GM21367 (cell line): Measurements from ENCODE around the gene TNFSF13B.
"Not testable (repeated sequence)": the region's sequence is repeated elsewhere in the genome, so short reads cannot be mapped to it uniquely, and the experiment has no call there.

ENCODE experiments used
- ATAC-seq: cut with Tn5 transposase; IDR thresholded peaks from one replicate; pipeline ENCODE4 v1.9.1; 2021; ENCODE audit not compliant: unreplicated experiment

Gene TNFSF13B

GRCh38 chr13:108269601-108270328, at the start of gene TNFSF13B:
TNFSF13B (plus strand) TSS chr13:108269718; CDS start chr13:108269896, 178 bp downstream.
- ATAC-seq: peak; percentile 67

DNA sequence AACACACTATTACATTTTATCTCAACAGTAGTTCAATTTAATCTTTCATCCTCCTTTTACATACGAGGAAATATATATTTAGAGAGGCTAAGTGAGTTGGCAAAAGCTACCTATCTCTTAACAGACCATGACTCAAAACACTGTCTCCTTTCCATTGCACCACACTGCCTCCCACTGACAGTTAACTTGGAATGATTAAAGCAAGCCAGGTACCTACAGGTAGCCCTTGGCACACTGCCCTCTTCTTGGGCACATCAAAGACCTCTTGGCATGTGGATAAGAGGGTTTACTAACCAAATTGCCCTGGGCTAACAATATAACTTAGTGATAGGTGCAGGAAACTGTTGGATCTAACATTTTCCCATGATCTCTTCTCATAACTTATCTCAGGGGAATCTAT, 49.5 kb upstream of the TNFSF13B start:
- no peak for ATAC-seq

- ATAC-seq: no peak
Measured at GRCh38 chr13:108223687-108224503, 45.6 kb upstream of the TNFSF13B start.

DNA sequence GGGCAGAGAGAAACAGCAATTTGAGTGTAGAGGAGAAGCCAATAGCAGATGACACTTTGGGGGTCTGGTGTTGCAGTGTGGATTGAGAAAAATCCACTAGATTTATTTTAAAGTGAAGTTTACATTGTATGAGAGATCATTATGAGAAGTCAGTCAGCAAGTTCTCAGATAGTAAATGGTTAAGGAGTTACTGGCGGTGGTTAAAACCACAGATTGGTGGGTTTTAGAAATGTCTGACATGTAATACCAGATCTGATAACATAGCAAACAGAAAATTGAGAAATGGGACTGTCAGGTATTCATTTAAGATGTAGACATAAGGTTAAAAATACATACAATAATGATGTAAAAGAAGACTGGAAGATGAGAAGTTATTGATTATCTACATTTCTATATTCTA, 44.1 kb upstream of the TNFSF13B start:
- no peak for ATAC-seq

GRCh38 chr13:108226184-108226583, 43.3 kb upstream of the TNFSF13B start:
- peak; percentile 38 for ATAC-seq

GRCh38 chr13:108227651-108228272, 41.8 kb upstream of the TNFSF13B start:
- no peak for ATAC-seq

DNA sequence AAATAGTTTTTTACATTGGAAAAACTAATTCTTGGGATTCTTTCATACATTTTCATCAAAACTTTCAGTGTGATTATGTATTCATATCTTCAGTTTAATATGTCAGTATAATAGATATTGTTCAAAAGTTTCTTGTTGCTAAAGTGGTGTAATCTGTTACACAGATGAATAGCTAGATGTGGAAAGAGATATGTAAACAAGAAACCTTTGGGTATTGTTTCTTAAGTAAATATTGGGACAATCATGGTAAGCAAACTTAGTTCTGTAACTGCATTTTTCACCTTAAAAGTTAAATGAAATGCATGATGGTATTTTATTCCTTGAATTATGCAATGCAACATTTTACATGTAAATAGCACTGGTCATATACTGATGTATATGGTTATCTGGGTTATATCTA, 39.1 kb upstream of the TNFSF13B start:
- ATAC-seq: no peak

DNA sequence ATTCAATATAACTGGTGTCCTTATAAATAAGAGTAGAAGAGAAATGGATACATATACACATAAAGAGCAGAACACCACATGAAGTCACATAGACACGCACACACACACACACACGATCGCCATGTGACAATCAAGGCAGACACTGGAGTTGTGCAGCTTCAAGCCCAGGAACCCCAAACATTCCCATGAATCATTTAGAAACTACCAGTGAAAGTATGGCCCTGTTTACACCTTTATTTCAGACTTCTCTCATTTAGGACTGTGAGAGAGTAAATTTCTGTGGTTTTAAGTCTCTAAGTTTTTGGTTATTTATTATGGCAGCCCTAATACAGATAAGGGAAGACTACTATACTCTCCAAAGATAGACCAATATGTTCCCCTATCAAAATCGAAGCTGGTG, 20.4 kb upstream of the TNFSF13B start:
- no peak for ATAC-seq

GRCh38 chr13:108257248-108257647, 12.3 kb upstream of the TNFSF13B start:
- ATAC-seq: no peak

- no peak for ATAC-seq
Measured at GRCh38 chr13:108263621-108264355, 5.7 kb upstream of the TNFSF13B start.

- no peak for ATAC-seq
Measured at GRCh38 chr13:108266321-108266990, 3.1 kb upstream of the TNFSF13B start.

- ATAC-seq: no peak
Measured at GRCh38 chr13:108267347-108267746, 2.2 kb upstream of the TNFSF13B start.

DNA sequence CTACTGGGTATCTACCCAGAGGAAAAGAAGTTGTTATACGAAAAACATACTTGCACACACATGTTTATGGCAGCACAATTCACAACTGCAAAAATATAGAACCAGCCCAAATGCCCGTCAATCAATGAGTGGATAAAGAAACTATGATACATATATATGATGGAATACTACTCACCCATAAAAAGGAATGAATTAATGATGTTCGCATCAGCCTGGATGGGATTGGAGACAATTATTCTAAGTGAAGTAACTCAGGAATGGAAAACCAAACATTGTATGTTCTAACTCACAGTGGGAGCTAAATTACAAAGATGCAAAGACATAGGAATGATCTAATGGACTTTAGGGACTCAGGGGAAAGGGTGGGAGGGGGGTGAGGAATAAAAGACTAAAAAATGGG, 1.7 kb upstream of the TNFSF13B start:
- ATAC-seq: not testable (repeated sequence)

- ATAC-seq: no peak
Measured at GRCh38 chr13:108268466-108269112, 929 bp upstream of the TNFSF13B start.

DNA sequence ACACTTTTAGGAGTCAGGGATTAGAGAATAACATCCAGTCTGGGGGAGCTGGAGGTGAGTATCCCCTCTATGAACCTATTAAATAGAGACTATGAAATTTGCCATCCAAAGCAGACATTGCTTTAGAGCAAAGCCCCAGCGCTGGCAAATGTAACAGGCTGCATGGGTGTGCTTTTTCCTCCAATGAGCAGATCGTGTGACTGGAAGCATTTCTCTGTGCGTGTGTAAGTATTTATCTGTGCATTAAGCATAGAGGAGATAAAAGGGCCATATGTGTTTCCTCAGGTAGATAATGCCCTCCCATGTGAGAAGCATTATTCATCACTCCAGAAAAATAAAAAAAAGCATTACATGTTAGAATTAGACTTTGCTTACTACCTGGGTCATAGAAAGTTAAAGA, 924 bp downstream of the TNFSF13B start:
- ATAC-seq: peak; percentile 7

GRCh38 chr13:108272333-108272732, 2.8 kb downstream of the TNFSF13B start:
- ATAC-seq: no peak

DNA sequence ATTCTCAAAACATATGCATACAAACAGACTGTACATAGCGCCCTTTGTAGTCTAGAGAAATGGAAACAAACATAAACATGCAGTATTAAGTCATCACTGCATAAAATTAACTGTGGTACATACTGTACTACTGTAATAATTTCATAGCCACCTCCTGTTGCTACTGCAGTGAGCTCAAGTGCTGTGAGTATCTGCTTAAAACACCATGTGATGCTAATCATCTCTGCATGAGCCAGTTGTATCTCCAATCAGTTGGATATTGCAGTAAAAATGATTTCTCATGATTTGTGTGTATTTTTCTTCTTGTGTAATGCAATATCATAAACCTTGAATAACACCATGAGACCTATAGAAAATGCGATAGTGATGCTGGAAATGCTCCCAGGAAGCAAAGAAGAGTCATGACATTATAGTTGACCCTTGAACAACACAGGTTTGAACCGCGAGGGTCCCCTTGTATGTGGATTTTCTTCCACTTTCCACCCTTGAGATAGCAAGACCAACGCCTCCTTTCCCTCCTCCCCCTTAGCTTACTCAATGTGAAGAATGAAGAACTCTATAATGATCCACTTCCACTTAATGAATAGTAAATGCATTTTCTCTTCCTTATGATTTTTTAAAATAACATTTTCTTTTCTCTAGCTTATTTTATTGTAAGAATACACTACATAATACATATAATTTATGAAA, 4.1 kb downstream of the TNFSF13B start:
- ATAC-seq: no peak

DNA sequence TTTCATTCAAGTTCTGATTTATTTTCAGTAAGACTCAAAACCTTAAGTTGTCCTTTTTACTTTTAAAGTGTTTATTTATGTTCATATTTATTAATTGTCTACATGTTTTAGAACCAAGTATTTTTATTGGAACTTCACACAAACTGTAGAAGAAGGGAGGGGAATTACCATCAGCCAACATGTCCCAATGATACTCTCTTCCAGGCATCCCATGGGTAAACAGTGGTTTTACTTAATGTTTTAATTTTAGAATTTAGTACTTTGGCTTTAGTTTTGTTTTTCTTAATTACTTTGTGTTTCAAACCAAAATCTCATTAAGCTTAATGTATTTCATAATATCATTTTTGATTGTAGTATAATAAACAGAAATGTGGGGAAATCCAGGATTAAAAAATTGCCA, 5.2 kb downstream of the TNFSF13B start:
- no peak for ATAC-seq

- no peak for ATAC-seq
Measured at GRCh38 chr13:108276060-108276459, 6.5 kb downstream of the TNFSF13B start.

GRCh38 chr13:108278466-108278865, 8.9 kb downstream of the TNFSF13B start:
- no peak for ATAC-seq
